GM10847 (cell line): ENCODE measurements around the gene SGMS1.

ENCODE experiments used
- POLR2A ChIP-seq: IDR thresholded peaks from 2 replicates; pipeline ENCODE4 v1.6.1; 2011; ENCODE audit not compliant: insufficient read length; ENCODE audit errors: extremely low read depth

Gene SGMS1

DNA sequence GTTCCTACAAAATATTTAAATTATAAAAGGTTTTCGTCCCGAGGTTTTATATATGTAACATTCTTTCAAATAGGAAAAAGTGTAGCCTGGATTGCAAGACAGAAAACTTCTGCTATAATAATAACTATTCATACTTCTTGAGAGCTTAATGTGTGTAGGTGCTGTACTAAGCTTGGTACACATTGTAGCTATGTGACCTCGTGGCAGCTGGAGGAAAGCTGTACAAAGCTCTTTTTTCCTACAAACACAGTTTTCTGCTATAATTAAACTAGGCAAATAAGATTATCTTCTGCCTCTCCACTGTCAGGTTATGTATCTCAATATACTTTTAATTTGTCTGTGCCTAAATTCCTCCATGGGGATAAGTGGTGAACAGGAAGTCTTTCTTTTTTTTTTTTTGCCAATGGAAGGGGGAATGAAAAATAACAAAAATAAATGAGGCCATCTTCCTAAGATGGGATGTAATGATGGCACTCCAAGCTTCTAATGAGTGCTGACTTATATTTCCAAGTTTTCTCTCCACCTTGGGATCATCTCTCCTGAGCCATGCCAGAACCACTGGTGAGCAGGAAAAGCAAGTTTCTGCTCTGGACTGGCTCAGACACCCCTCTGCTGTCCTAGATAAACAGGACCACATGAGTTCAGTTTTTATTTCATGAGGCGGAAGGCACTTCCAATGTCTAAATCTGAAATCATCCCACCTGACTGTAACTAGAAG is 9.9 kb downstream of the SGMS1 start:
- no peak for TF ChIP-seq POLR2A

DNA sequence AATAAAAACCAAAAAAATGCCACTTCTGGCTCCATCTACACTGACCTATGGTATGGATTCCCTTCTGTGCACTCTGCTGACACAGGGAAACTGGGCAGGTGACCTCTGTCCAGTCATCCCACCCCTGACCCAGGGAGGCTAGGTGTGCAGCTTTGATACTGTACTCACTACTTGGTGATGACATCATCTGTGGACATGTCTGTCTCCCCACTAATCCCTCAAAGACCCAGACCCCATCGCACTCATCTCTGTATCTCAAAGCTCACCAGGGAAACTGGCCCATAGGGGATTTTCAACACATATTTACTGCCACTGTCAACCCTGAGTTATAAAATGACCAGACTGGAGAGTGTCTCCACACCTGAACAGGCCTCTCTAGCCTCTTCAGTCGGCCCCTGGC is 10.6 kb downstream of the SGMS1 start:
- no peak for TF ChIP-seq POLR2A

DNA sequence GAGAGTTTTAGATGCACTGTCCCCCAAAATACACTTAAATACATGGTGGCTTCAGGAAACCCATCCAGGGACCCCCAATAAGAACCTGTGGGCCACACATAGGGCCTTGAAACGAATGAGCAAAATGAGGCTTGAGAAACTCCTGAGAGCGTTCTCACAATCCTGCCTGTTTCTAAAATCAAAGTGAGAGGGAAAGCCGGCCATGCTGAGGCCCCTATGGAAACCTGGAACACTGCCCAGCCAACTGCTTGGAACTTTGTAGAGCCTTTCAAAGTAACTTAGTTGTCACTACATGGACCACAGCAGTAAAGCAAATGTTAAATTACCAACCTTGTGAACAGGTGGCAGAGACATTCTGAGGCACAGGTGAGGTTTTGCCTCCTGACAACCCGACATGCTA is 13.4 kb downstream of the SGMS1 start:
- no peak for TF ChIP-seq POLR2A

DNA sequence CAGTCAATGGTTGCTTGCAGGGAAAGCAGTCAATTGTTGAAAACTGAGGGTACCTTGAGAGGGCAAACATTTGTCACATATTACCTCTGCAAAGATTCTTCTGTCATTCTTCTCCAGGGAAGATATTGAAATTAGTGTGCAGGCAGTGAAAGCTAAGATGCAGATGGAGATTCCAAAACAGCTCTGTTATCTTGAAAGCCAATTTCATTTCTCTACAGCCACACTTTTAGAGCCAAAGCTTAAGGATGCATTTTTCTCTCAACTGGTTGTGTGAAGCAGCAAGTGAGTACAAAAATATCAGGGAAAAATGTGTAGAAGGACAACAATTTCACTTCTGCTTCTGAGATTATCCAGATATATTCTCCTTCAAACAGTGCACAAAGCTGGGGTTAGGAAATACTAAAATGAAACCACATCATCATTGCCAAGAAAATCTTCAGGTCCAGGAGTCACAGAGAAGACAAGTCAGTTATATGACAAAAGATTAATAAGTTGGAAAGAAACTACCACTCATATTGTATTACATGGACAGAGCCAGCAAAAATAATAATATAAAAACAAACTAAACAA is 16.3 kb downstream of the SGMS1 start:
- TF ChIP-seq POLR2A = no peak

DNA sequence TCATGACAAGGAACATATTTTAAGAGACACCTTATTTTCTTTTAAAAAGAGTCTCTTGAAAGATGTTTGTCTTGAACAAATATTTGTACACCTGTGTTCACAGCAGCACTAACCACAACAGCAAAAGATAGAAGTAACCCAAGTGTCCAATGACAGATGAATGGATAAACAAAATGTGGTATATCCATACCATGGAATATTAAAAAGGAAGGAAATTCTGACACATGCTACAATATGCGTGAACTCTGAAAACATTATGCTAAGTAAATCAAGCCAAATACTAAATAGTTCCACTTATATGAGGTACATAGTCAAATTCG is 17.8 kb downstream of the SGMS1 start:
- TF ChIP-seq POLR2A = no peak

DNA sequence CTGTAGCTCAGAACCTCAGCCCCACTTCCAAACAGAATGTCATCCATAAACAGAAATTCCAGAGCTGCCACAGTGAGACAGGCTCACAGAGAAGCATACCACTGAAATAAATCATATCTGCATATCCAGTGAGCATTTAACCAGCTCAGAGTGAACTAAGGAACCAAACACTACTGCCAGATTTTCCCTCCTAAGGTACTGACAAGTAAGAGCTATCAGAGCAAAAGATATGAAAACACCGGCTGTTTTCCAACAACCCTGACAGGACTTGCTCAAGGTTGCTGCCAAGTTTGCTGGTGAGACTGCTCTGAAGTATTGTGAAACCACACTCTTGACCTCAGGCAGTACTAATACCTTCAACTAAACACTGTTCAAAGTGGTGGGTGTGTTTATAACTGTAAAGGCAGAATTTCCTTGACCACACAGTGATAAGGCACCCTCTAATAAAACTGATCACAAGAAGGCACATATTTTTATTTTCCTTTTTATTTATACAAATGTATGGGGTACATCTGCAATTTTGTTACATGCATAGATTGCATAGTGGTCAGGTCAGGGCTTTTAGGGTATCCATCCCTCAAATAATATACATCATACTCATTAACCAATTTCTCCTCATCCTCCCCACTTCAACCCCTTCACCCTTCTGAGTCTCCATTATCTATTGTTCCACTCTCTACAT is 18.3 kb downstream of the SGMS1 start:
- TF ChIP-seq POLR2A = no peak

DNA sequence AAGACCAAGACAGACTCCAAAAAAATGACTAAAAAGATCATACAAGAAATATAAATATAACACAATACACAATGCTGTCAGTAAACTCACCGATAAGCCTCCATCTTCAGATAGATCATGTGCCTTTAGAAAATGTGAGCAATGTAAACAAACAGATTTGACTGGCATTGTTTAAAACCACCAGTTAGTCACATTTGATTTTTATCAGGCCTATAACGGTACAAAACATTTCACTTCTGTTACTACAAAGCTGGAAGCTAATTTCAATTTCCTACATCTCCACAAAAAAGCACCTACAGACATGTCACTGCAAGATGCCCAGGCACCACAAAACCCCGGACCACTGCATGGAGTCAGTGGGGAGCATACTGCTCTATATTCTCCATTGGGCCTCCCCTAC is 18.9 kb downstream of the SGMS1 start:
- TF ChIP-seq POLR2A = no peak

DNA sequence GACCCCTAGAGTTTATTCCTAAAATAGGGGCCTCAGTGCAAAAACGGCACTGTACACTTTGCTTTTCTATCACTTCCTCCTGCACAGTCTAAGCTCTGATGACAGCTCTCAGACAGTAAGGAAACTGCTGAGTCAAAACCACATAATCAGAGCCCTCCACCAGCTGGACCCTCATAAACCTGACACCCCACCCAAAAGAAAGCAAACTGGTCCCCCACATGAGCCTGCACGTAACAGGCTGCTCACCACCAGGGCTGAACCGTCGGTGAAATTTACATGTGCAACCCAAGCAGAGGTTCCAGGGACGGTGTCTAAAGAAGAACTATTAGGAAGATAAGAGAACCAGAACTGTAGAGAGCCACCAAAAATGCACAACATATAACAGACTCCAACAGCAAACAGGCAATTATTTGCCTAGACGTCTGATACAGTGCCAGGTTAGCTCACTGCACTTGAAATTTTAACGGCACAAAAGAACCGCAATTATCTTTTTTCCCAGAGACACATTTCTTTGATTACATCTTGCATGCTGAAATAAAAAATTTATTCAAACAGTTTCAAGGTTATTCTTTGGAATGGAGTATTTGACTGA is 19.6 kb downstream of the SGMS1 start:
- TF ChIP-seq POLR2A = no peak

DNA sequence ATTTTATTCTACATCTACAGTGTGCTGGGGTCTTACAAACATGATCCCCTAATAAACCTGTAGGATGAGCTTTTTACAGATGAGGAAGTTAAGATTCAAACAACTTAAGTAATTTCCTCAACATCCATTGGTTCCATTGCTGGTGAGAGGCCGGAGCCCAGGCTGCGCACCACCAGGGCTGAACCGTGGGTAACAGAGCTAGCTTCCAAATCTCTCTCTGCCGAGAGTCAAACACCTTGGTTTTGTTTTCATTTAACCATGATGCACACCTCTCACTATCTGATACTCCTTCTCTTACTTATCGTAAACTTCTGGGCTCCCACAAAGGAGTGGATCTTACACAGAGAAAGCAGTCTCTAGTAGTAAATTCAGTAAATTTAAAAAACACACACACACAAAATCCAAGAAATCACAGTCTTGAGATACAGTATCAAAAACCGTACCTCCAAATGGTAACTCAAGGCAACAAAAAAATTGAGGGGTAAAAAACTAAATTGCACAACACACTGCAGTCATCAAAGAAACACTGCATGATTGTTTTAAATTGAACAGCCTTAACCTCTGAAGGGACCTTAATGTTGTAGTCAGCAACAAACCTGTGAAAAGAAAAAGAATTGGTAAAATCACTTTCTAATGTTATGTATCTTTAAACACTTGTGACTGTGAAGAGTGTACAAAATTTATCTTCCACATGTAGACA is 20.5 kb downstream of the SGMS1 start:
- TF ChIP-seq POLR2A = no peak

DNA sequence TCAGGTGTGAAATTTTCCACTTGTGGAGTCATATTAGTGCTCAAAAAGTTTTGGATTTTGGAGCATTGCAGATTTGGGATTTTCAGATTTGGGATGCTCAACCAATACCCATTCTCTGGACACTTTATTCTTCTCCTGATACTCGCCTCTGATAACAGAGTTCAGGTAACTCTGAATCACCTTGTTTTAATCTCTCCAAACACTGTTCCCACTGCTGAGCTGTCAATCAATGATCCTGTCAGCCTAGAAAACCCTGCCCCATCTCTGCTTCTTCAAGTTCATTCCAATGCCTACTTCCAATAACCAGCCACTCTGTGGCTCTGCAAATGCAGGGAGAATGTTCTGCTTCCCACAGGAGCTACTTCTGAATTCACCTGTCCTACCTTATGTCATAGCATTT is 21.8 kb downstream of the SGMS1 start:
- no peak for TF ChIP-seq POLR2A

DNA sequence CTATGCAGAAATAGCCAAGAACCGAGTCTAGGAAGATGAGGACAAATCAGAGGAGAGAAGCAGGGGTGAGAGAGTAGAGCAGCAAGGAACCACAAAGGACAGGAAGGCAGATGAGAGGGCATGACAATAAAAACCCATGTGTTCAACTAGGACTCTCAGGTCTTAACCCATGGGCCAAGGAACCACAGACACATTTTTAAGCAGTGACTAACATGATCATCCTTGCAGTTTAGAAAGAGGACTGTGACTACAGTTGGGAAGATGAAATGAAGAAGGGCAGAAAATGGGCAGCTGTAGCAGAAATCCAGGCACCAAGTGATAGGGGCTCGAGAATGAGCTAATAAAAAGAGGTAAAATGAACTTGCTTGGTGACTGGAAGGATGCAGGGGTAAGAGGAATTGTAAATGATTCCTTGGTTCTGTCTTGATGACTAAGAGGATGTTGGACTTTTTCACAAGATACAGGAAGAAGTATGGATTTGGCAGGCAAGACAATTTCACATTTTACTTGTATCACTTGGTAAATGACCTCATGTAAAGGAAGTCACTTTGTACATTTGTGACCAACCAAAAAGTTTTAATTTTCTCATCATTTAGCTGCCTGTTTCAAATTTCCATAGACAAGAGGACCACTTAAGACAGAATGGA is 22.8 kb downstream of the SGMS1 start:
- TF ChIP-seq POLR2A = no peak

DNA sequence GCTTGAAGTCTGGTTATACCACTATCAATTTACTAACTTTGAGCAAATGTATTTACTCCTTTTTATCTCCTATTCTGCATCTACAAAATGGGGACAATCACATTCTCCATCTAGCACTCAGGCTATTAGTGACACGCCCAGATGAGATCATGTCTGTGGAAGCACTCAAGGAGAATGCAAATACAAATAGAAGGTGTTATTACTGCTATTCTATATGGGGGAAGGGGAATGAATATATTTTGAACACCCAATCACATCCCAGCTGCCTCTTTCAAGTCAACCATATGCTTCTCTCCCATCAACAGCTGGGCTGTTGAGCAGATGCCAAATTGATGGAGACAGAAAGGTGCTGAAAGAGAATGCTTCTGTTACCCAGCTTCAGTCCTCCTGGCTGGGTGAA is 23.5 kb downstream of the SGMS1 start:
- no peak for TF ChIP-seq POLR2A

DNA sequence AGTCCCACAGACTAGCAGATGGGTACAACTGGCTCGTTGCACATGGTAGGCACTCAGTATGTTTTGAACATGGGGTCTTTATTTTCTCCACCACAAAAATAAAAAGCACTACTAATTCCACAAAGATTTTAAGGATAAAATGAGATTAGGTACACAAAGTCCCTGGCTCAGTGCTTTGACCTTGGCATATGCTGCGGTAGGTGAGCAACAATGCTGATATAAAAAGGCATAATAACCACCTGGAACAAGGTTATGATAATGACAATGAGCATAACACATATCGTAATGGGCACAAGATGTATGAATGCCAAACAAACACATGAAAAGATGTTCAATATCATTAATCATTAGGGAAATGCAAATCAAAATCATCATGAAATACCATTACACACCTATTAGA is 26.9 kb downstream of the SGMS1 start:
- no peak for TF ChIP-seq POLR2A

DNA sequence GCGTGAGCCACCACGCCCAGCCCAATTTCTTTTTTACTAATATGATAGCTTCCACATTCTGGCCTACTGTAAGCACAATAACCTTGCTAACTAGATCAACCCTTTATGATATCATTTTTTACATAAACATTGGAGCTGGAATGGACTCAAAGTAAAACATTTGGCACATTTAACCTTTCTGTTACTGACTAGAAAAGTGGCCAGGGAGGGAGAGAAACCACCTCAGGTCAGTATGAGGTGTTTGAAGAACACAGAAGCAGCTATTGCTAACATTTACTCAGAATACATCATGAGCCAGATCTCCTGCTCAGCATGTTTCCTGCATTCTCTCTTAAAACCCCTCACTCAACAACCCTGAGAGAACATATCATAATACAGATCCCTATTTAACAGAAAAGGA is 27.3 kb downstream of the SGMS1 start:
- no peak for TF ChIP-seq POLR2A

DNA sequence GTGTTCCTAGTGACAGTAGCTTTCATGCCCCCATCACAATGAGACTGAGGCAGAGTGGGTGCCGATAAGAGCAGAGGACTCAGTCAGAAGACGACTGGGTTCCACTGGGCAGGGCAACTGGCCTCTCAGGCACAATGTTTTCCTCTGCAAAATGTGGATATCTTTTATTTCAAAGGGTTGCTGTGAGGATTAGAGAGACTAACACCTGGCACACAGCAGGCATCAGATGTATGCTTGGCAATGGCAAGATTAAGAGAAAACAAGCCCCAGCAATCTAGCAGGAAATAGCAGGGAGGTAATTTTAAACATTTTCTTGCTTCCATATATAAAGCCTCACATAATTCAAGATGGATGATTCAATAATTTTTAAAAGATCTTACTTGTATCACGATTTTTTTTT is 28.0 kb downstream of the SGMS1 start:
- TF ChIP-seq POLR2A = no peak
